Measurements from ENCODE around the gene IFITM5.

DNA sequence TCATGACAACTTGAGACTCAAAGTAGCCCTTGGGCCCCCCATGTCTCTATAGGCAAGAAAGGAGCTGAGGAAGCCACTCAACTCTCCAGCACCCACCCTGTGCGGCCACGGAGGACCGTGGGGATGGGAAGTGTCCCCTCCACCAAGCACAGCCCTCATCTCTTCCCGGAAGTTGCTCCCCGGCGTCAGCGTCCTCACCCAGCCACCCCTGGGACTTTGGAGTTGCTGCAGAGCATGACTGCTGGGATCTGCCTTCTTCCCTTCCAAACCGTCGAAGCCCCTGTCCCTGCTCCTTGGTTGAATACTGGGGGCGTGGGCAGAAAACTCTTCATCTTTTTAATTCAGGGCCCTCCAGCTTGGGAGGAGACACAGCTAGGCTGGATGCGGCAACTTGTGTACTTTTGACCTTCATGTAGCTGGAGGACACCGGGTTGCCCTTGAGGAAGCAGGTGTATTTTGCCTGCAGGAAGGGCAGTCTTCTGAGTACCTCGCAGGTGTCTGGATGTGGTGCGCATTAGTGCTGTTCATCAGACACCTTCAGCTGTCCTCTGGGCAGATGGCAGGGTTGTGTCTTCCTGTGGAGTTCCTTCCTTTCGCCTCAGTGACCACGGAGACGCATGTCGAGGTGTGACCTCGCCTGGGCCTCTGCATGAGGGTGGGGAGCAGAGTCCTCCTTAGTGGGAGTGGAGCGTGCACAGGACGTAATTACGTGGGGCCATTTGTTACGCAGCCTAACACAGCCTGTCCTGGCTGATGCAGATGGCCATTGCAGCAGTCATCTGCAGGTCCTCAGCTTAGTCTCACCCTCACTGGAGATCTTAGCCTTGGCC lies 33.5 kb upstream of the IFITM5 start:
- TF ChIP-seq GATA2 (IDR thresholded peaks at IDR 0.05; ENCODE audit: low read depth, low read length) (no peak), GATA3 (IDR thresholded peaks at IDR 0.05; ENCODE audit: low read depth, low read length) (no peak)
